ENCODE measurements around the gene RBM8A.

DNA sequence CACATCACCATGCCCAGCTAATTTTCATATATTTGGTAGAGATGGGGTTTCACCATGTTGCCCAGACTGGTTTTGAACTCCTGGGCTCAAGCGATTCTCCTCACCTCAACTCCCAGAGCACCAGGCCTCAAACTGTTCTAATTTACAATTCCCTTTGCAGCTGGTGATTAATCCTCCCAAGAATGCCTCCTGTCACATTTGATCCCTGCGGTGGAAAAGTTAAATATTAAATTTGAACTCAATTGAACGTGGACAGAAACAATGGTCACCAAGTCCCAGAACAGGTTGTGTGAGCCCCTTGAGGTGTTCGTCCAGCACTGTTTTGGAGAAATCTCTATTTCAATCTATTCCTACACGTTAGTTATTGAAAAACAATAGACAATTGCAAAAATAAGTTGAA is 39.7 kb downstream of the RBM8A start:
- TF ChIP-seq CTCF (IDR thresholded peaks at IDR 0.05) (no peak), POLR2A (IDR thresholded peaks at IDR 0.05) (no peak), POLR2AphosphoS5 (IDR thresholded peaks at IDR 0.05) (no peak), EP300 (IDR thresholded peaks at IDR 0.05) (no peak)

Data from gastroesophageal sphincter (tissue), 3 donors.